Aorta (tissue), 5 donors: ENCODE data around the gene PDE4D. TPM values are rescaled to one million over a fixed set of nuclear protein-coding genes. Genes with fewer than 3 reads are reported as not detected.

Source experiments
- ATAC-seq: fragments of 200-7000 bp; cut with Tn5 transposase; one replicate; pipeline ENCODE4 v1.9.1; 2022; ENCODE audit warnings: moderate library complexity; ENCODE audit not compliant: low FRiP score
- DNase-seq, 2 donors: peaks; one replicate each; pipeline ENCODE4 v3.0.0-alpha.2; 2020
- H3K27ac ChIP-seq, 2 donors: one replicate each; pipeline ENCODE4 v1.5.1; 2013; ENCODE audit warnings: low read length in 2 of 2, mild to moderate bottlenecking in 2 of 2, moderate library complexity in 2 of 2, control low read depth in 1 of 2, inconsistent platforms in 1 of 2, low read depth in 1 of 2
- H3K27me3 ChIP-seq, 2 donors: one replicate each; pipeline ENCODE4 v1.6.1; 2013; ENCODE audit warnings: control low read depth in 1 of 2, low read length in 1 of 2, mild to moderate bottlenecking in 1 of 2, moderate library complexity in 1 of 2; ENCODE audit not compliant: insufficient read depth in 2 of 2, control insufficient read depth in 1 of 2
- H3K36me3 ChIP-seq, 2 donors: one replicate each; pipeline ENCODE4 v1.6.1; 2013; ENCODE audit warnings: control low read depth in 1 of 2, low read length in 1 of 2, mild to moderate bottlenecking in 1 of 2; ENCODE audit not compliant: insufficient read depth in 2 of 2, control insufficient read depth in 1 of 2
- H3K4me1 ChIP-seq, 2 donors: one replicate each; pipeline ENCODE4 v1.6.1; 2013; ENCODE audit warnings: low read length in 2 of 2, control low read depth in 1 of 2, mild to moderate bottlenecking in 1 of 2, moderate library complexity in 1 of 2; ENCODE audit not compliant: insufficient read depth in 2 of 2, control insufficient read depth in 1 of 2
- H3K4me3 ChIP-seq, 2 donors: one replicate each; pipeline ENCODE4 v1.5.1; 2013; ENCODE audit warnings: low read length in 2 of 2, control low read depth in 1 of 2, mild to moderate bottlenecking in 1 of 2
- H3K9me3 ChIP-seq: one replicate; pipeline ENCODE4 v1.6.1; 2013; ENCODE audit warnings: mild to moderate bottlenecking, low read length; ENCODE audit not compliant: control insufficient read depth
- WGBS, 2 donors: extraction: QIAGEN DNeasy Blood & Tissue Kit; methylation state at CpG; one replicate each; pipeline ENCODE4 v1.1.7; 2013; 5-methylcytosine and 5-hydroxymethylcytosine counted together
- intact Hi-C, 2 donors: fragments of 100-400 bp; cut with DNase I; formaldehyde crosslinking; loops; one replicate each; pipeline versions ENCODE4 v1.14.2 to v1.15.0; 2022
- polyA plus RNA-seq, 2 donors: library from polyadenylated mRNA; stranded (reverse); fragments of 200-250 nt; gene quantifications; one replicate each; pipeline ENCODE4 v1.2.3, GENCODE V29; 2013
- total RNA-seq, 2 donors: library from RNA; stranded (reverse); fragmentation: NEBNext Ultra II Directional; extraction: Animal tissue kit (Norgen Biotek cat#: 25700); gene quantifications; one replicate each; pipeline ENCODE4 v1.2.1, GENCODE V29; 2021
- donor health status: healthy with polysubstance abuse.
- donor health status: Bipolar disorder and iron deficiency.
- donor health status: DM: no; HTN: no; CAD: no.
- donor health status: DM: no; HTN: no; CAD: no.
- donor health status: DM: yes; HTN: yes; CAD: no.

Gene PDE4D
- total and polyA plus RNA-seq, 4 donors, result 2.4 to 112 (median 33.3) TPM

- peak in 1 of 2 donors; percentile 41 for DNase-seq
- no peaks in the 10 kb centered on the region for H3K27me3 ChIP-seq
- no peaks in the 10 kb centered on the region for H3K4me1 ChIP-seq
- peak; percentile 77 for ATAC-seq
- WGBS, 2 donors, result 9 to 10% methylated on average over 7 of the region's 7 CpGs
- no peaks in the 10 kb centered on the region for H3K9me3 ChIP-seq
- no peaks in the 10 kb centered on the region for H3K36me3 ChIP-seq
- no peak overlapping the region for H3K4me3 ChIP-seq
- no peak overlapping the region for H3K27ac ChIP-seq
- intact Hi-C loops, result no loop called here
These were observed 148.1 kb downstream of the PDE4D start for GRCh38 chr5:59745415-59745863.

- no peak for DNase-seq
- no peak overlapping the region for H3K27ac ChIP-seq
- intact Hi-C loops, result no loop called here
- ATAC-seq, result no peak
- H3K9me3 ChIP-seq, result no peaks in the 10 kb centered on the region
- no peaks in the 10 kb centered on the region for H3K27me3 ChIP-seq
- no peak overlapping the region for H3K4me3 ChIP-seq
- no peaks in the 10 kb centered on the region for H3K36me3 ChIP-seq
- H3K4me1 ChIP-seq, result no peaks in the 10 kb centered on the region
These were observed 149.0 kb downstream of the PDE4D start for GRCh38 chr5:59744531-59744992.

- H3K36me3 ChIP-seq, result no peaks in the 10 kb centered on the region
- H3K4me3 ChIP-seq, result no peak overlapping the region
- WGBS, 2 donors, result 65 to 76% methylated on average over 3 of the region's 3 CpGs
- intact Hi-C loops, result no loop called here
- no peaks in the 10 kb centered on the region for H3K27me3 ChIP-seq
- no peaks in the 10 kb centered on the region for H3K9me3 ChIP-seq
- ATAC-seq (no peak), DNase-seq (no peak)
- no peaks in the 10 kb centered on the region for H3K4me1 ChIP-seq
- H3K27ac ChIP-seq, result no peak overlapping the region
These were observed 151.9 kb downstream of the PDE4D start for GRCh38 chr5:59741599-59741998.

- WGBS, 2 donors, result 95 to 96% methylated on average over 1 of the region's 1 CpG
- no peaks in the 10 kb centered on the region for H3K27me3 ChIP-seq
These were observed 155.5 kb downstream of the PDE4D start for GRCh38 chr5:59738024-59738423.

GRCh38 chr5:59732806-59733205 lies 160.7 kb downstream of the PDE4D start:
- Histone ChIP-seq H3K36me3 (no peaks in the 10 kb centered on the region), H3K27ac (no peak overlapping the region), H3K4me3 (no peak overlapping the region), H3K9me3 (no peaks in the 10 kb centered on the region), H3K27me3 (no peaks in the 10 kb centered on the region), H3K4me1 (peaks cover 0 to 2% of the 10 kb centered on the region in 2 donors)
- DNase-seq (no peak), ATAC-seq (no peak)
- intact Hi-C loops, result no loop called here

More at GRCh38 chr5:59738024-59738423, 155.5 kb downstream of the PDE4D start:
- H3K4me3 ChIP-seq, result no peak overlapping the region
- no peak for ATAC-seq
- H3K4me1 ChIP-seq, result no peaks in the 10 kb centered on the region
- no peaks in the 10 kb centered on the region for H3K36me3 ChIP-seq
- no peak for DNase-seq
- intact Hi-C loops, result no loop called here
- no peaks in the 10 kb centered on the region for H3K9me3 ChIP-seq
- H3K27ac ChIP-seq, result no peak overlapping the region

GRCh38 chr5:59732301-59732700 lies 161.2 kb downstream of the PDE4D start:
- intact Hi-C loops, result no loop called here
- Histone ChIP-seq H3K27me3 (no peaks in the 10 kb centered on the region), H3K27ac (no peak overlapping the region), H3K36me3 (no peaks in the 10 kb centered on the region), H3K4me3 (no peak overlapping the region), H3K4me1 (peaks cover 0 to 2% of the 10 kb centered on the region in 2 donors), H3K9me3 (no peaks in the 10 kb centered on the region)
- 91 to 100% methylated on average over 2 of the region's 2 CpGs for WGBS, 2 donors
- ATAC-seq, result no peak
- DNase-seq, result no peak

- H3K27me3 ChIP-seq, result no peaks in the 10 kb centered on the region
- H3K4me1 ChIP-seq, result peaks cover 0 to 2% of the 10 kb centered on the region in 2 donors
- H3K36me3 ChIP-seq, result no peaks in the 10 kb centered on the region
- H3K9me3 ChIP-seq, result no peaks in the 10 kb centered on the region
- H3K27ac ChIP-seq, result no peak overlapping the region
- no peak for ATAC-seq
- intact Hi-C loops, result no loop called here
- WGBS, 2 donors, result 98 to 100% methylated on average over 1 of the region's 1 CpG
- no peak for DNase-seq
- no peak overlapping the region for H3K4me3 ChIP-seq
These were observed 161.7 kb downstream of the PDE4D start for GRCh38 chr5:59731809-59732208.

GRCh38 chr5:59729820-59730219 lies 163.7 kb downstream of the PDE4D start:
- intact Hi-C loops, result no loop called here
- DNase-seq (no peak), ATAC-seq (no peak)
- Histone ChIP-seq H3K27me3 (no peaks in the 10 kb centered on the region), H3K9me3 (no peaks in the 10 kb centered on the region), H3K4me3 (no peak overlapping the region), H3K27ac (no peak overlapping the region), H3K4me1 (peaks cover 0 to 2% of the 10 kb centered on the region in 2 donors), H3K36me3 (no peaks in the 10 kb centered on the region)
- WGBS, 2 donors, result 90 to 99% methylated on average over 2 of the region's 2 CpGs

- no peak for DNase-seq
- intact Hi-C loops, result no loop called here
These were observed 164.2 kb downstream of the PDE4D start for GRCh38 chr5:59729357-59729756.

More at GRCh38 chr5:59729357-59729756, 164.2 kb downstream of the PDE4D start:
- Histone ChIP-seq H3K36me3 (no peaks in the 10 kb centered on the region), H3K27ac (no peak overlapping the region), H3K27me3 (no peaks in the 10 kb centered on the region), H3K4me3 (no peak overlapping the region), H3K9me3 (no peaks in the 10 kb centered on the region), H3K4me1 (peaks cover 0 to 2% of the 10 kb centered on the region in 2 donors)
- 94 to 96% methylated on average over 3 of the region's 3 CpGs for WGBS, 2 donors
- ATAC-seq, result no peak
